OCI-LY3 (cell line): Measurements from ENCODE around the gene FAM20B.
A peak's percentile ranks its signal among the peaks of the same experiment; 100 is the strongest.

Experiments
- H2AFZ ChIP-seq: fragments of 200-600, 300-600 bp; shearing (Covaris generic); 2 replicates; pipeline ENCODE4 v1.6.0; 2014; ENCODE audit warnings: antibody characterized with exemption, low read depth, low read length
- H3K27ac ChIP-seq: fragments of 200-600, 300-600 bp; sonication (generic); 2 replicates; pipeline ENCODE4 v1.5.1; 2014; ENCODE audit warnings: mild to moderate bottlenecking, low read length, moderate library complexity, mixed read lengths
- H3K27me3 ChIP-seq: fragments of 200-600, 300-600 bp; sonication (generic); 2 replicates; pipeline ENCODE4 v1.6.1; 2014; ENCODE audit warnings: low read depth, low read length, mixed read lengths
- H3K36me3 ChIP-seq: fragments of 200-600, 300-600 bp; sonication (generic); replicated peaks from 2 replicates; pipeline ENCODE3; 2014; ENCODE audit warnings: low read depth, low read length, mixed read lengths
- H3K4me1 ChIP-seq: fragments of 300-600, 200-600 bp; sonication (generic); 2 replicates; pipeline ENCODE4 v1.6.1; 2014; ENCODE audit warnings: low read length, mixed read lengths
- H3K4me2 ChIP-seq: fragments of 200-600, 300-600 bp; sonication (generic); 2 replicates; pipeline ENCODE4 v1.6.1; 2014; ENCODE audit warnings: low read length, mixed read lengths
- H3K4me3 ChIP-seq: fragments of 300-600, 200-600 bp; sonication (generic); 2 replicates; pipeline ENCODE4 v1.5.1; 2014; ENCODE audit warnings: antibody characterized with exemption, mild to moderate bottlenecking, low read length, moderate library complexity
- H3K79me2 ChIP-seq: fragments of 300-600, 200-600 bp; shearing (Covaris generic); 2 replicates; pipeline ENCODE4 v1.6.1; 2014; ENCODE audit warnings: mild to moderate bottlenecking, low read length, mixed read lengths
- H3K9ac ChIP-seq: fragments of 300-600, 200-600 bp; shearing (Covaris generic); 2 replicates; pipeline ENCODE4 v1.6.0; 2014; ENCODE audit warnings: mild to moderate bottlenecking, low read length, moderate library complexity
- H3K9me3 ChIP-seq: fragments of 200-600, 300-600 bp; shearing (Covaris generic); 2 replicates; pipeline ENCODE4 v1.6.1; 2014; ENCODE audit warnings: low read length, mixed read lengths; ENCODE audit not compliant: insufficient read depth
- H4K20me1 ChIP-seq: fragments of 200-600, 300-600 bp; sonication (generic); 2 replicates; pipeline ENCODE4 v1.6.1; 2016; ENCODE audit warnings: low read length, mixed read lengths; ENCODE audit not compliant: insufficient read depth
- EZH2phosphoT487 ChIP-seq: fragments of 200-600 bp; shearing (Covaris generic); IDR thresholded peaks from 2 replicates; pipeline ENCODE4 v1.6.1; 2018; ENCODE audit warnings: antibody characterized with exemption, mixed run types, low read depth
- TF ChIP-seq, protein P1 (sequence below): fragments of 200-600, 300-600 bp; sonication (generic); IDR thresholded peaks from 2 replicates; pipeline ENCODE4 v1.5.1; 2014; ENCODE audit warnings: antibody characterized with exemption, low read length, low read depth

FAM20B gene

DNA sequence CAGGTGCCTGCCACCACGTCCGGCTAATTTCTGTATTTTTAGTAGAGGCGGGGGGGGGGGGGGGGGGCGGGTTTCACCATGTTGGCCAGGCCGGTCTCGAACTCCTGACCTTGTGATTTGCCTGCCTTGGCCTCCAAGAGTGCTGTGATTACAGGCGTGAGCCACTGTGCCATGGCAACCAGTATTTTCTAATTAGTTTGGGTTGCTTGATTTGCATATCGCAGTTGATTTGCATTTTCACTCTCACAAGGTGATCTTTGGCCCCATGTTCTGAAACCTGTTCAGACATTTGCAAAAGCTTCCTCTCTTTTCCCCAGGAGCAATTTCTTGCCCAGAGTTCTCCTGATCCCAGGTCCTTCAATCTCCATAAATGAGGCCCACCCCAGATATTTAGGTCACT lies 57.8 kb downstream of the FAM20B start:
- Histone ChIP-seq H3K27ac (peak overlapping the region; percentile 89), H2AFZ (no peak overlapping the region), H3K4me3 (peak overlapping the region; percentile 84), H4K20me1 (peaks cover 22% of the 10 kb centered on the region), H3K9me3 (no peaks in the 10 kb centered on the region), H3K79me2 (peaks cover 71% of the 10 kb centered on the region), H3K9ac (peak overlapping the region; percentile 90; the same call in 1 of the 2 replicates), H3K4me1 (peaks cover 38% of the 10 kb centered on the region), H3K27me3 (no peaks in the 10 kb centered on the region), H3K4me2 (peak overlapping the region; percentile 86), H3K36me3 (peaks cover 41% of the 10 kb centered on the region)
- TF ChIP-seq, protein P1, sequence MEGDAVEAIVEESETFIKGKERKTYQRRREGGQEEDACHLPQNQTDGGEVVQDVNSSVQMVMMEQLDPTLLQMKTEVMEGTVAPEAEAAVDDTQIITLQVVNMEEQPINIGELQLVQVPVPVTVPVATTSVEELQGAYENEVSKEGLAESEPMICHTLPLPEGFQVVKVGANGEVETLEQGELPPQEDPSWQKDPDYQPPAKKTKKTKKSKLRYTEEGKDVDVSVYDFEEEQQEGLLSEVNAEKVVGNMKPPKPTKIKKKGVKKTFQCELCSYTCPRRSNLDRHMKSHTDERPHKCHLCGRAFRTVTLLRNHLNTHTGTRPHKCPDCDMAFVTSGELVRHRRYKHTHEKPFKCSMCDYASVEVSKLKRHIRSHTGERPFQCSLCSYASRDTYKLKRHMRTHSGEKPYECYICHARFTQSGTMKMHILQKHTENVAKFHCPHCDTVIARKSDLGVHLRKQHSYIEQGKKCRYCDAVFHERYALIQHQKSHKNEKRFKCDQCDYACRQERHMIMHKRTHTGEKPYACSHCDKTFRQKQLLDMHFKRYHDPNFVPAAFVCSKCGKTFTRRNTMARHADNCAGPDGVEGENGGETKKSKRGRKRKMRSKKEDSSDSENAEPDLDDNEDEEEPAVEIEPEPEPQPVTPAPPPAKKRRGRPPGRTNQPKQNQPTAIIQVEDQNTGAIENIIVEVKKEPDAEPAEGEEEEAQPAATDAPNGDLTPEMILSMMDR: no peak
- no peak for TF ChIP-seq EZH2phosphoT487

DNA sequence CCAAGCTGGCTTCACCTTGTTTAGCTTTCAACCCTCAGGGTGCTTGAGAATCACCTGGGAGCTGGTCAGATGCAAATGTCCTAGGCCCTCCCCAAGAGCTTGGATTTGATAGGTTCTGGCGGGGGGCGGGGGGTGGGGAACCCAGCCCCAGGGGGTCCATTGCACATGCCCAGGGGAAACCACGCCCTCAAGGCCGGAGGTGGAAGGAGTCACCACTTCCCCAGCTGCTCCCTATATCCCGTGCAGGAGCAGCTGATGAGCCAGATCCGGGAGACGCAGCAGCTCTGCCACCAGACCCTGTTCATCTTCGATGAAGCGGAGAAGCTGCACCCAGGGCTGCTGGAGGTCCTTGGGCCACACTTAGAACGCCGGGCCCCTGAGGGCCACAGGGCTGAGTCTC lies 62.0 kb downstream of the FAM20B start:
- TF ChIP-seq, protein P1: no peak
- no peak for TF ChIP-seq EZH2phosphoT487
- no peak overlapping the region for H3K4me3 ChIP-seq
- H3K36me3 ChIP-seq: peaks cover 71% of the 10 kb centered on the region
- H3K4me1 ChIP-seq: peaks cover 42% of the 10 kb centered on the region
- H3K9ac ChIP-seq: no peak overlapping the region
- H2AFZ ChIP-seq: no peak overlapping the region
- H3K4me2 ChIP-seq: peak overlapping the region; percentile 49; the same call in 1 of the 2 replicates
- H3K27me3 ChIP-seq: no peaks in the 10 kb centered on the region
- H3K79me2 ChIP-seq: peaks cover 88% of the 10 kb centered on the region
- no peaks in the 10 kb centered on the region for H3K9me3 ChIP-seq
- H3K27ac ChIP-seq: peak overlapping the region; percentile 36
- peaks cover 40% of the 10 kb centered on the region for H4K20me1 ChIP-seq

DNA sequence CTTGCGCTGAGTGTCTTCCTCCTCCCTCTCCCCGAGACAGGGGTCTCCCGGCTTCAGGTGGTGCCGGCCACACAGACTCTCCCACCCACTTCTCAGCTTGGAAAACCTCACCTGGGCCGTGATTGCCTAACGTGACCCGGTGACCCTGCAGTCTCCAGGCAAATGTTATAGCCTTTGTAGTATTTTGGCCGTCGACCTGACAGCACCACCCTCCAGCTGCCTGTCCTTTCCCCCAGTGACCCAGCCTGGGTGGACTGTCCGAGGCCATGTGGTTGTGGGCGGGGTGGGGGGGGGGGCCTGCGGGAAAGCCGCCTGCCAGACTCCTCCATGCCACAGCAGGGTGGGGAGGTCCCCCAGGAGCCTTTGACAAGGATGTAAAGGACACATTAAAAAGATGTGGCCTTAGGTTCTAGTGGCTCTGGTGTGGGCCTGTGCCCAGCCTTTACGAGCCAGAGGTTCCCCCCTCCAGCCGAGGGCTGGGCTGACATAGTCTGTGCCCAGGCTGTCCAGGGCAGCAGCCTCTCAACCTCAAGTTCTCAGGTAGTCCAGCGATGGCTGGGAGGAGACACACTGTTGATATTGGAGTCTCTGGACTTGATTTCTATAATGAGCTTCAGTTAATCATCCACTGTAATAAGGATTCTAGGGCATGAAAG lies 64.3 kb downstream of the FAM20B start:
- TF ChIP-seq, protein P1: no peak
- TF ChIP-seq EZH2phosphoT487: no peak
- Histone ChIP-seq H3K36me3 (peaks cover 82% of the 10 kb centered on the region), H3K4me3 (no peak overlapping the region), H3K79me2 (peaks cover 71% of the 10 kb centered on the region), H4K20me1 (peaks cover 35% of the 10 kb centered on the region), H3K4me2 (no peak overlapping the region), H3K9me3 (no peaks in the 10 kb centered on the region), H3K4me1 (peaks cover 32% of the 10 kb centered on the region), H3K9ac (no peak overlapping the region), H3K27me3 (no peaks in the 10 kb centered on the region), H3K27ac (no peak overlapping the region), H2AFZ (no peak overlapping the region)

DNA sequence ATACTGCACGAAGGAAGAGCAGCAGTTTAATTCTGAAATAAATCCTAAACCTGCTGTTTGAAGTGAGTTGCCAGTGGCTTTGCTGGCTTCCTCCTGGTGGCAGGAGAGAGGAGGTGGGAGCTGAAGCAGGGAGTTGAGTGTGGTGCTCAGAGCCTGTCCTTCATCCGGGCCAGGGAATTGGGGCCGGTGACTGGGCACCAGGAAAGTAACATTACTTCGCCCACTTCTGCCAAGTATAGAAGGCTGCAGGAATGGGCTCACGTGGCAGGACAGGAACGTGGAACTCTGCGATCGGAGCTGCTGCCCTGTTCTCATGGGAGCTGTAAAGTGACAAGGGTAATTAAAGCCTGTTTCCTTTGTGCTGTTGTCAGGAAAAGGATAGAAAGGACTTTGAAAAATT lies 64.8 kb downstream of the FAM20B start:
- no peaks in the 10 kb centered on the region for H3K27me3 ChIP-seq
- no peak overlapping the region for H3K9ac ChIP-seq
- peaks cover 65% of the 10 kb centered on the region for H3K79me2 ChIP-seq
- H3K4me3 ChIP-seq: no peak overlapping the region
- no peaks in the 10 kb centered on the region for H3K9me3 ChIP-seq
- no peak overlapping the region for H3K27ac ChIP-seq
- peaks cover 85% of the 10 kb centered on the region for H3K36me3 ChIP-seq
- H3K4me2 ChIP-seq: no peak overlapping the region
- H4K20me1 ChIP-seq: peaks cover 35% of the 10 kb centered on the region
- TF ChIP-seq, protein P1: no peak
- TF ChIP-seq EZH2phosphoT487: no peak
- H3K4me1 ChIP-seq: peaks cover 32% of the 10 kb centered on the region
- no peak overlapping the region for H2AFZ ChIP-seq
